ENCODE results near the gene PSG3.
"Not testable (repeated sequence)": the region's sequence is repeated elsewhere in the genome, so short reads cannot be mapped to it uniquely, and the experiment has no call there.

The PSG3 gene

DNA sequence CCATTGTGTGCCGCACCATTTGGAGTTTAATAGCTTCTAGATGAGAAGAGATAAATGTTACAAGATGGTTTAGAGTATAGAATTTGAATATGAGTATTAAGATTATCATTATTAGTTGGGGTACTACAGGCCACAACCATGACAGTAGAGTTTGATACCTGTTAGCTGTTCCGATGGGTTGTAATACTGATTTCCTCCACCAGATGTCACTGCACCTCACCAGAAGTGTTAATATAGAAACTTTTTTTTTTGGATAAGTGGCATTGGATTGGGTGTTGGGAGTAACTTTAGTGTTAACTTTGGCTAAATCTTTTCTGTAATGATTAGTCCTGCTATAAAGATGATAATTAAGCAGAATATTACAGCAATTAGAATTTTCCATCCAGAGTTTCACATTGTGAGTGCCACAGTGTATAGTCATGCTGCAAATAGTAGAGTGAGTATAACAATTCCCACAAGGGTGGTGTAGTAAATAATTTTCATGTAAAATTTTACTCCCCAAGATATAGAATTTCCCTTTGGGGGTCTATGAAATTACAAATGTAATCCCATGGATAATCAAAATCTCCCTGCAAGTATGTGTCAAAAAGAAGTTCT lies 56.3 kb downstream of the PSG3 start:
- peaks cover 46% of the 10 kb centered on the region for H3K9me3 ChIP-seq (ENCODE audit: control insufficient read depth, insufficient read depth, low read depth, low read length)
- no peak overlapping the region for H3K27ac ChIP-seq (ENCODE audit: low read depth, low read length)

DNA sequence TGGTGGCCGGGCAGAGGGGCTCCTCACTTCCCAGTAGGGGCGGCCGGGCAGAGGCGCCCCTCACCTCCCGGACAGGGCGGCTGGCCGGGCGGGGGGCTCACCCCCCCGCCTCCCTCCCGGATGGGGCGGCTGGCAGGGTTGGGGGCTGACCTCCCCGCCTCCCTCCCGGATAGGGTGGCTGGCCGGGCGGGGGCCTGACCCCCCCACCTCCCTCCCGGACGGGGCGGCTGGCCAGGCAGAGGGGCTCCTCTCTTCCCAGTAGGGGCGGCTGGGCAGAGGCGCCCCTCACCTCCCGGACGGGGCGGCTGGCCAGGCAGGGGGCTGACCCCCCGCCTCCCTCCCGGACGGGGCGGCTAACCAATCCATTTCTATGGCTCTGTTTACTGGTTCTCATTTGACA lies 64.0 kb downstream of the PSG3 start:
- not testable (repeated sequence) for H3K27me3 ChIP-seq (ENCODE audit: control insufficient read depth, insufficient read depth, low read length); H3K27ac ChIP-seq (ENCODE audit: low read depth, low read length); H3K9ac ChIP-seq (ENCODE audit: low read length); H3K4me1 ChIP-seq (ENCODE audit: control insufficient read depth, insufficient read depth, low read length); H3K36me3 ChIP-seq (ENCODE audit: control insufficient read depth, insufficient read depth, low read length); H3K4me3 ChIP-seq (ENCODE audit: low read depth, low read length); H3K9me3 ChIP-seq (ENCODE audit: control insufficient read depth, insufficient read depth, low read depth, low read length)

More for the DNA sequence above, 56.3 kb downstream of the PSG3 start:
- Histone ChIP-seq H3K4me1 (ENCODE audit: control insufficient read depth, insufficient read depth, low read length) (no peaks in the 10 kb centered on the region), H3K9ac (ENCODE audit: low read length) (no peak overlapping the region), H3K27me3 (ENCODE audit: control insufficient read depth, insufficient read depth, low read length) (no peaks in the 10 kb centered on the region), H3K4me3 (ENCODE audit: low read depth, low read length) (no peak overlapping the region), H3K36me3 (ENCODE audit: control insufficient read depth, insufficient read depth, low read length) (no peaks in the 10 kb centered on the region)

DNA sequence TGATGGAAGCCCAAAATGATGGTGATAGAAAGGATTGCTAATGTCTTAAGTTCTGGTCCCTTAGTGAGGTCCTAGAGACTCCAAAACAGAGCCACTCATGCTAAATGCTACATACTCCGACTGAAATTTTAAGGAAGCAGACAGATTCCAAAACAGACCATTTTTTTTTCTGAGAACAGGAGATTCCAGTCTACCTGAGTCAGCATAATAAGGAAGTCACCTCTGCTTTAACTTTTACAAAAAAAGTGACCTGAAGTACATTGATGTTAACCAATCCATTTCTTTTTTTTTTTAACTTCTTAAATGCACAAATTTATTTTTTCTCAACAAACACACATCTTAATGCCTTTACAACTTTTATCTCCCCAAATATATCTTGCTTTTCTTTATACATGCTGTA lies 65.7 kb downstream of the PSG3 start:
- H3K9me3 ChIP-seq (ENCODE audit: control insufficient read depth, insufficient read depth, low read depth, low read length); H3K27me3 ChIP-seq (ENCODE audit: control insufficient read depth, insufficient read depth, low read length); H3K36me3 ChIP-seq (ENCODE audit: control insufficient read depth, insufficient read depth, low read length); H3K4me3 ChIP-seq (ENCODE audit: low read depth, low read length); H3K27ac ChIP-seq (ENCODE audit: low read depth, low read length); H3K4me1 ChIP-seq (ENCODE audit: control insufficient read depth, insufficient read depth, low read length); H3K9ac ChIP-seq (ENCODE audit: low read length): not testable (repeated sequence)
